Sigmoid colon (tissue), 4 donors: Measurements from ENCODE around the gene ADAM33.

Experiments used
- CTCF ChIP-seq, 4 experiments: fragments of 450-650 bp in 3 of 4; fragments of 200-600 bp in 1 of 4; IDR thresholded peaks; one replicate each; pipeline ENCODE4 v1.5.1; 2016 to 2019; ENCODE audit warnings: antibody characterized with exemption in 4 of 4, mild to moderate bottlenecking in 3 of 4, moderate library complexity in 2 of 4
- EP300 ChIP-seq, 4 donors: sonication (generic); formaldehyde crosslinking; IDR thresholded peaks; one replicate each; pipeline ENCODE4 v1.6.1; 2017; ENCODE audit warnings: antibody characterized with exemption in 4 of 4

GRCh38 chr20:3670945-3671344, 10.9 kb downstream of the ADAM33 start:
- TF ChIP-seq CTCF (IDR thresholded peaks at IDR 0.05) (no peak), EP300 (IDR thresholded peaks at IDR 0.05) (no peak)
